ENCODE data around the gene NUP62CL. TPM values are rescaled to one million over a fixed set of nuclear protein-coding genes. Genes with fewer than 3 reads are reported as not detected.

Gene NUP62CL, protein sequence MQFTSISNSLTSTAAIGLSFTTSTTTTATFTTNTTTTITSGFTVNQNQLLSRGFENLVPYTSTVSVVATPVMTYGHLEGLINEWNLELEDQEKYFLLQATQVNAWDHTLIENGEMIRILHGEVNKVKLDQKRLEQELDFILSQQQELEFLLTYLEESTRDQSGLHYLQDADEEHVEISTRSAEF
- polyA plus RNA-seq (2013, experiment 1 of 2), result 3.4 TPM
- 3.5 TPM for polyA plus RNA-seq (2013, experiment 2 of 2)

DNA sequence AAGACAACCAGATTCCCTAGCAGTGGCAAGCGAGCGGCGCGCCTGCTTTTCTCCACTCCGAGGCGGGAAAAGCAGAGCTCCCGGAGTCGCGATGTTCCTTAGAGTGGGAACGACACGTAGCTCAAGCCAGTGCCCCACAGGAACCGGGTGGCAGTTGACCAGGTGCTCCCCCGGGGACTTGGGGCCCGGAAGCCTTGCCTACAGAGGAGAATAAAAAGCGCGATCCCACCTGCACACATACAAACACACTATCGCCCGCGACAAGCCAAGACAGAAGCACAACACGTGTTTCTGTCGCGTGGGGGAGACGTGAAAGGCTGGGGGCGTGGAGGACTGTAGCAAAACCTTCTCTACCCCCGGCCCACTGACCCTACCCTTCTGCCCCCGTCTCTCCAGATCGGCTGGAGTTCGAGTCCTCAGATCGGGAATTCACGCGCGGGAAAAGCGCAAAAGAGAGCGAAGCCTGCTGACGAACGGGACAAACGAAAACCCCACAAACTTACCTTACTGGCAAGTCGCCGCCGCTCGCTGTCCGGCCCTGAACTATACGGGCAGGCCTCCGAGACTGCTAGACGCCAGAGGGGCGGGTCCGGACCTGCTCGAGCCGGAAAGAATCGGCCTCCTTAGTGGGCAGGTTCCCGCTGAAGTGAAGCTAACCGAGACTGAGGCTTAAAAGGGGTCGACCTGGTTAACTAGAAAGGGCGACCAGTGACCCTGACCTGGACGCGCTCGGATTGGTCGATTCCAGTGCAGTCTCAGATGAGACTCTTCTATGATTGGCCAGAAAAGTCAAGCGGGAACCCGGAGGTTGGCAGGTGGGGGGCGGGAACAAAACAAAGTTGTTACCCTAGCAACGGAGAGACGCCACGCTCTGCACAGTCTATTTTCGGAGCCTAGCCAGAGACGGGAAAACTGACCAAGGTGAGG, at the start of gene NUP62CL, which contains the start of gene DNAAF6:
TSS of gene NUP62CL (minus strand) at position 664 of the 927 bp plus-strand sequence. CDS start 31,287 bp downstream, outside the sequence.
TSS of gene DNAAF6 (plus strand) at position 842 of the 927 bp plus-strand sequence. CDS start 6,265 bp downstream, outside the sequence.
- H2AK5ac ChIP-seq (ENCODE audit: low read length), result no peak within 1 kb of the TSS
- H3K27ac ChIP-seq (ENCODE audit: low read depth, low read length), result no peak within 1 kb of the TSS
- no peaks in the 10 kb centered on the region for H3K27me3 ChIP-seq (ENCODE audit: insufficient read depth, low read length, poor library complexity)
- H2BK15ac ChIP-seq (replicated peaks; ENCODE audit: low read depth), result no peak within 1 kb of the TSS
- peak within 1 kb of the TSS; percentile 77 for H3K56ac ChIP-seq (ENCODE audit: low read length)
- no peaks in the 10 kb centered on the region for H3K36me3 ChIP-seq (ENCODE audit: control insufficient read depth, insufficient read depth, low read length)
- H4K8ac ChIP-seq (ENCODE audit: low read depth, low read length), result no peak within 1 kb of the TSS
- no peaks in the 10 kb centered on the region for H3K79me2 ChIP-seq (ENCODE audit: control insufficient read depth, insufficient read depth, low read length)
- peak; percentile 97 for DNase-seq
- no peaks in the 10 kb centered on the region for H3K79me1 ChIP-seq (ENCODE audit: low read length)
- no CpG with 5 or more reads among the region's 66 CpGs for WGBS (ENCODE audit: extremely low coverage, insufficient coverage, low lambda C conversion rate)
- no peaks in the 10 kb centered on the region for H3K4me1 ChIP-seq (ENCODE audit: control insufficient read depth, low read depth, low read length)
- H2BK120ac ChIP-seq (ENCODE audit: low read depth, low read length), result no peak within 1 kb of the TSS
- H3K4me2 ChIP-seq (ENCODE audit: low read length), result peak within 1 kb of the TSS; percentile 52
- H3K9ac ChIP-seq (ENCODE audit: low read length), result peak within 1 kb of the TSS; percentile 54
- no peak within 1 kb of the TSS for H3K4ac ChIP-seq (ENCODE audit: low read depth, low read length)
- peak within 1 kb of the TSS; percentile 5 for H3K4me3 ChIP-seq (ENCODE audit: low read length)
- H4K5ac ChIP-seq (ENCODE audit: low read length), result no peak within 1 kb of the TSS
- no peak within 1 kb of the TSS for H3K18ac ChIP-seq (ENCODE audit: low read length)
- no peak within 1 kb of the TSS for H2BK5ac ChIP-seq (ENCODE audit: low read length)
- H3K23ac ChIP-seq (ENCODE audit: low read length), result no peak within 1 kb of the TSS

DNA sequence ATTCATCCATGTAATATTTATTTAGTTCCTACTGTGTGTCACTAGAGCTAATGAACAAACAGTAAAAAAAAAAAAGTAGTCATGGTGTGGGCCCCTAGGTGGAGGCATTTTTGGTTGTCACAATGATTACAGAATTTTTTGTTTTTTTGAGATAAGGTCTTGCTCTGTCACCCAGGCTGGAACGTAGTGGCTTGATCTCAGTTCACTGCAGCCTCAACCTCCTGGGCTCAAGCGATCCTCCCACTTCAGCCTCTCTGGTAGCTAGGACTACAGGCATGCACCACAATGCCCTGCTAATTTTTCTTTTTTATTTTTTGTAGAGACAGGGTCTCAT, 22.2 kb upstream of the NUP62CL start:
- no peaks in the 10 kb centered on the region for H3K79me2 ChIP-seq (ENCODE audit: control insufficient read depth, insufficient read depth, low read length)
- no peak overlapping the region for H3K23ac ChIP-seq (ENCODE audit: low read length)
- H2BK120ac ChIP-seq (ENCODE audit: low read depth, low read length), result no peak overlapping the region
- H3K9ac ChIP-seq (ENCODE audit: low read length), result no peak overlapping the region
- DNase-seq, result no peak
- no peaks in the 10 kb centered on the region for H3K79me1 ChIP-seq (ENCODE audit: low read length)
- no peak overlapping the region for H3K56ac ChIP-seq (ENCODE audit: low read length)
- H3K27ac ChIP-seq (ENCODE audit: low read depth, low read length), result no peak overlapping the region
- no peak overlapping the region for H3K4ac ChIP-seq (ENCODE audit: low read depth, low read length)
- no peaks in the 10 kb centered on the region for H3K4me1 ChIP-seq (ENCODE audit: control insufficient read depth, low read depth, low read length)
- no peak overlapping the region for H4K5ac ChIP-seq (ENCODE audit: low read length)
- no peaks in the 10 kb centered on the region for H3K36me3 ChIP-seq (ENCODE audit: control insufficient read depth, insufficient read depth, low read length)
- H2AK5ac ChIP-seq (ENCODE audit: low read length), result no peak overlapping the region
- H3K4me2 ChIP-seq (ENCODE audit: low read length), result no peak overlapping the region
- WGBS (ENCODE audit: extremely low coverage, insufficient coverage, low lambda C conversion rate), result no CpG with 5 or more reads among the region's 2 CpGs
- no peak overlapping the region for H3K18ac ChIP-seq (ENCODE audit: low read length)
- H3K27me3 ChIP-seq (ENCODE audit: insufficient read depth, low read length, poor library complexity), result no peaks in the 10 kb centered on the region
- no peak overlapping the region for H2BK5ac ChIP-seq (ENCODE audit: low read length)
- no peak overlapping the region for H2BK15ac ChIP-seq (replicated peaks; ENCODE audit: low read depth)
- no peak overlapping the region for H4K8ac ChIP-seq (ENCODE audit: low read depth, low read length)
- H3K4me3 ChIP-seq (ENCODE audit: low read length), result no peak overlapping the region

DNA sequence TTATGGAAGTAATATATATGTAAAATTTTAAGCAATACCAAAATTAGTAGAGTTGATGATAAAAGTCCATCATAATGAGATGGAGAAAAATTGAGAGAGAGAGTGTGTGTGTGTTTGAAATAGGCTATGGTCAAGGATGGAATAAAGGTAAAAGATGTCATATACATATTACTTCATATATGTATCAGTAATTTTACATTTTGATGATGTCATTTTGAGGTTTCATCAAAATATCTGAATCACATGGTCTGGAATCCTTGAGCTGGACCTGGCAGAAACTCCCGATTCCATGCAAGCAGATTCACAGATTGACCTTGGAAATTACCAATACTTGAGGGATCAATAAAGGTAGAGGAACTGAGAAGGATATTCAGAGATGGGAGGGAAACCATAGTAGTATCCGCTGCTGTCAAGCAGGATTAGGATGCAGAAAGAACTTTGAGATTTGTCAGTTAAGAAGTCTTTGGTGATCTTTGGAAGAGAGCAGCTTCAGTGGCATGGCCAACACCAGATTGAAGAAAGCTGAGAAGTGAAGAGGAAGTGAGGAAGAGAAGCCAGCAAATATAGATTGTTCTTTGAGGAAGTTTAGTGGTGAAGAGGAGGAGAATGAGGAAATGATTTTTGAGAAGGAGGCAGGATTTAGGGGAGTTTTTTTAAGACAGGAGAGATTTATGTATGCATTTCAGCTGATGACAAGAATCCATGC, 21.7 kb upstream of the NUP62CL start:
- no peak overlapping the region for H3K23ac ChIP-seq (ENCODE audit: low read length)
- no peak overlapping the region for H4K5ac ChIP-seq (ENCODE audit: low read length)
- no peak overlapping the region for H3K9ac ChIP-seq (ENCODE audit: low read length)
- H3K4me3 ChIP-seq (ENCODE audit: low read length), result no peak overlapping the region
- H4K8ac ChIP-seq (ENCODE audit: low read depth, low read length), result no peak overlapping the region
- no peaks in the 10 kb centered on the region for H3K27me3 ChIP-seq (ENCODE audit: insufficient read depth, low read length, poor library complexity)
- no peak overlapping the region for H2BK120ac ChIP-seq (ENCODE audit: low read depth, low read length)
- no peaks in the 10 kb centered on the region for H3K79me2 ChIP-seq (ENCODE audit: control insufficient read depth, insufficient read depth, low read length)
- H2BK15ac ChIP-seq (replicated peaks; ENCODE audit: low read depth), result no peak overlapping the region
- no peak overlapping the region for H3K4ac ChIP-seq (ENCODE audit: low read depth, low read length)
- H3K27ac ChIP-seq (ENCODE audit: low read depth, low read length), result no peak overlapping the region
- no peaks in the 10 kb centered on the region for H3K79me1 ChIP-seq (ENCODE audit: low read length)
- H3K18ac ChIP-seq (ENCODE audit: low read length), result no peak overlapping the region
- no peak overlapping the region for H3K4me2 ChIP-seq (ENCODE audit: low read length)
- no peak for DNase-seq
- H3K56ac ChIP-seq (ENCODE audit: low read length), result no peak overlapping the region
- H2AK5ac ChIP-seq (ENCODE audit: low read length), result no peak overlapping the region
- H3K36me3 ChIP-seq (ENCODE audit: control insufficient read depth, insufficient read depth, low read length), result no peaks in the 10 kb centered on the region
- WGBS (ENCODE audit: extremely low coverage, insufficient coverage, low lambda C conversion rate), result no CpG with 5 or more reads among the region's 2 CpGs
- H2BK5ac ChIP-seq (ENCODE audit: low read length), result no peak overlapping the region
- H3K4me1 ChIP-seq (ENCODE audit: control insufficient read depth, low read depth, low read length), result no peaks in the 10 kb centered on the region

DNA sequence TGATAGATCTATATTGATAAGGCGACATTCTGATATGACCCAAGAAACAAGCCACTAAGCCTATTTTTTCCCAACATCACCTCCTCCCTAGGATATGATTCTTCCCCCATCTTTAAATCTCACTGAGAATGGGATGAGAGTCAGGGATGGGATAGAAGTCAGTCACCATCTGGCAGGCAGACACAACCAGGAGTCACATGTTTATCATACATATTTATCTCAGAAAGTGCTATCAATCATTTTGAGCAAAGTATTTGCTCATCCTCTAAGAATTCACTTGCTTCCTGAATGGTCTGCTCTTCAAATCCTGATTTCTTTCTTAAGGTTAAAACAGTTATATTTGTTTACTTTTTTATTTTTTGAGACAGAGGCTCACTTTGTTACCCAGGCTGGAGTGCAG, 20.5 kb upstream of the NUP62CL start:
- no CpG with 5 or more reads among the region's 1 CpG for WGBS (ENCODE audit: extremely low coverage, insufficient coverage, low lambda C conversion rate)
- no peaks in the 10 kb centered on the region for H3K79me2 ChIP-seq (ENCODE audit: control insufficient read depth, insufficient read depth, low read length)
- no peak overlapping the region for H2AK5ac ChIP-seq (ENCODE audit: low read length)
- no peak overlapping the region for H3K4me3 ChIP-seq (ENCODE audit: low read length)
- DNase-seq, result no peak
- no peaks in the 10 kb centered on the region for H3K27me3 ChIP-seq (ENCODE audit: insufficient read depth, low read length, poor library complexity)
- no peak overlapping the region for H2BK15ac ChIP-seq (replicated peaks; ENCODE audit: low read depth)
- no peak overlapping the region for H2BK5ac ChIP-seq (ENCODE audit: low read length)
- no peaks in the 10 kb centered on the region for H3K36me3 ChIP-seq (ENCODE audit: control insufficient read depth, insufficient read depth, low read length)
- H3K4me1 ChIP-seq (ENCODE audit: control insufficient read depth, low read depth, low read length), result no peaks in the 10 kb centered on the region
- no peak overlapping the region for H3K4me2 ChIP-seq (ENCODE audit: low read length)
- H3K18ac ChIP-seq (ENCODE audit: low read length), result no peak overlapping the region
- H2BK120ac ChIP-seq (ENCODE audit: low read depth, low read length), result no peak overlapping the region
- H3K23ac ChIP-seq (ENCODE audit: low read length), result no peak overlapping the region
- no peak overlapping the region for H4K5ac ChIP-seq (ENCODE audit: low read length)
- H3K27ac ChIP-seq (ENCODE audit: low read depth, low read length), result no peak overlapping the region
- no peak overlapping the region for H3K9ac ChIP-seq (ENCODE audit: low read length)
- no peak overlapping the region for H4K8ac ChIP-seq (ENCODE audit: low read depth, low read length)
- H3K79me1 ChIP-seq (ENCODE audit: low read length), result no peaks in the 10 kb centered on the region
- no peak overlapping the region for H3K4ac ChIP-seq (ENCODE audit: low read depth, low read length)
- H3K56ac ChIP-seq (ENCODE audit: low read length), result no peak overlapping the region

DNA sequence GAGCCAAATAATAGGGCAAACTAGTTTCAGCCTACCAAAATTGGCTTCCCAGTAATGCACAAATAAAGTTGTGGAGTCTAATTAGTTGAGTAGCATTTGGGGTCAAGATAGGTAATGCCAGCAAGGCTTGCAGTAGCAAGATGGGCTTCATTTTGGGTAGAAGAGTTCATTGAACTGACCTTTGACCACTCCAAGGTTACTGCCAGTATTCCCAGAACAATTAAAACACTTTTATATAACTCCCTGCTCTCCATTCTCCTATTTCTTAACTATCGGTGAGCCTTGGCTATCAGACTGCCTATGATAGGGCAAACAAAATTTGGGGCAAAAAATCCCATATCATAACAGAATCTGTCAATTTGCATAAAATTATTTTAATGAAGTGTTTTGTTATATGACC, 7.2 kb upstream of the NUP62CL start:
- Histone ChIP-seq H2BK15ac (replicated peaks; ENCODE audit: low read depth) (no peak overlapping the region), H3K27ac (ENCODE audit: low read depth, low read length) (no peak overlapping the region), H4K8ac (ENCODE audit: low read depth, low read length) (no peak overlapping the region), H4K5ac (ENCODE audit: low read length) (no peak overlapping the region), H3K4me3 (ENCODE audit: low read length) (no peak overlapping the region), H3K27me3 (ENCODE audit: insufficient read depth, low read length, poor library complexity) (no peaks in the 10 kb centered on the region), H2BK5ac (ENCODE audit: low read length) (no peak overlapping the region), H3K4me1 (ENCODE audit: control insufficient read depth, low read depth, low read length) (no peaks in the 10 kb centered on the region), H3K36me3 (ENCODE audit: control insufficient read depth, insufficient read depth, low read length) (no peaks in the 10 kb centered on the region), H3K23ac (ENCODE audit: low read length) (no peak overlapping the region), H2AK5ac (ENCODE audit: low read length) (no peak overlapping the region), H3K4ac (ENCODE audit: low read depth, low read length) (no peak overlapping the region), H3K9ac (ENCODE audit: low read length) (no peak overlapping the region), H3K56ac (ENCODE audit: low read length) (no peak overlapping the region), H3K18ac (ENCODE audit: low read length) (no peak overlapping the region), H3K79me2 (ENCODE audit: control insufficient read depth, insufficient read depth, low read length) (no peaks in the 10 kb centered on the region), H2BK120ac (ENCODE audit: low read depth, low read length) (no peak overlapping the region), H3K4me2 (ENCODE audit: low read length) (no peak overlapping the region), H3K79me1 (ENCODE audit: low read length) (no peaks in the 10 kb centered on the region)
- DNase-seq, result no peak
- WGBS (ENCODE audit: extremely low coverage, insufficient coverage, low lambda C conversion rate), result no CpG with 5 or more reads among the region's 1 CpG

Data from mesendoderm (in vitro differentiated cells).